ENCODE data around the gene GON7. TPM values are rescaled to one million over a fixed set of nuclear protein-coding genes. Genes with fewer than 3 reads are reported as not detected.

GON7 gene
- total and polyA plus RNA-seq, 8 donors: 4.6 to 14.9 (median 6.2) TPM

GRCh38 chr14:93186466-93186865, 20.4 kb downstream of the GON7 start:
- Histone ChIP-seq H3K36me3 (no peaks in the 10 kb centered on the region), H3K27me3 (no peaks in the 10 kb centered on the region), H3K27ac (no peak overlapping the region), H3K4me1 (peaks cover 0 to 24% (median 10%) of the 10 kb centered on the region in 3 donors), H3K4me3 (no peak overlapping the region), H3K9me3 (no peaks in the 10 kb centered on the region)
- intact Hi-C loops (cut with DNase I): no loop called here
- TF ChIP-seq, protein P1, sequence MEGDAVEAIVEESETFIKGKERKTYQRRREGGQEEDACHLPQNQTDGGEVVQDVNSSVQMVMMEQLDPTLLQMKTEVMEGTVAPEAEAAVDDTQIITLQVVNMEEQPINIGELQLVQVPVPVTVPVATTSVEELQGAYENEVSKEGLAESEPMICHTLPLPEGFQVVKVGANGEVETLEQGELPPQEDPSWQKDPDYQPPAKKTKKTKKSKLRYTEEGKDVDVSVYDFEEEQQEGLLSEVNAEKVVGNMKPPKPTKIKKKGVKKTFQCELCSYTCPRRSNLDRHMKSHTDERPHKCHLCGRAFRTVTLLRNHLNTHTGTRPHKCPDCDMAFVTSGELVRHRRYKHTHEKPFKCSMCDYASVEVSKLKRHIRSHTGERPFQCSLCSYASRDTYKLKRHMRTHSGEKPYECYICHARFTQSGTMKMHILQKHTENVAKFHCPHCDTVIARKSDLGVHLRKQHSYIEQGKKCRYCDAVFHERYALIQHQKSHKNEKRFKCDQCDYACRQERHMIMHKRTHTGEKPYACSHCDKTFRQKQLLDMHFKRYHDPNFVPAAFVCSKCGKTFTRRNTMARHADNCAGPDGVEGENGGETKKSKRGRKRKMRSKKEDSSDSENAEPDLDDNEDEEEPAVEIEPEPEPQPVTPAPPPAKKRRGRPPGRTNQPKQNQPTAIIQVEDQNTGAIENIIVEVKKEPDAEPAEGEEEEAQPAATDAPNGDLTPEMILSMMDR (IDR thresholded peaks at IDR 0.05): no peak
- no peak for ATAC-seq
- 65 to 79% methylated on average over 6 of the region's 6 CpGs for WGBS, 2 donors
- DNase-seq: no peak
- no peak for FAIRE-seq

- Histone ChIP-seq H3K27ac (peak overlapping the region; percentile 90 to 95 (median 92)), H3K36me3 (no peaks in the 10 kb centered on the region), H3K4me3 (peak overlapping the region; percentile 75 to 97 (median 95)), H3K9me3 (no peaks in the 10 kb centered on the region), H3K4me1 (peaks cover 0 to 24% (median 10%) of the 10 kb centered on the region in 3 donors), H3K27me3 (no peaks in the 10 kb centered on the region)
- DNase-seq: no peak
- FAIRE-seq: no peak
- TF ChIP-seq, protein P1 (IDR thresholded peaks at IDR 0.05): no peak
- no peak for ATAC-seq
- WGBS, 2 donors: 0% methylated on average over 10 of the region's 10 CpGs
- intact Hi-C loops (cut with DNase I): no loop called here
Measured at GRCh38 chr14:93185349-93185720, 21.5 kb downstream of the GON7 start.

DNA sequence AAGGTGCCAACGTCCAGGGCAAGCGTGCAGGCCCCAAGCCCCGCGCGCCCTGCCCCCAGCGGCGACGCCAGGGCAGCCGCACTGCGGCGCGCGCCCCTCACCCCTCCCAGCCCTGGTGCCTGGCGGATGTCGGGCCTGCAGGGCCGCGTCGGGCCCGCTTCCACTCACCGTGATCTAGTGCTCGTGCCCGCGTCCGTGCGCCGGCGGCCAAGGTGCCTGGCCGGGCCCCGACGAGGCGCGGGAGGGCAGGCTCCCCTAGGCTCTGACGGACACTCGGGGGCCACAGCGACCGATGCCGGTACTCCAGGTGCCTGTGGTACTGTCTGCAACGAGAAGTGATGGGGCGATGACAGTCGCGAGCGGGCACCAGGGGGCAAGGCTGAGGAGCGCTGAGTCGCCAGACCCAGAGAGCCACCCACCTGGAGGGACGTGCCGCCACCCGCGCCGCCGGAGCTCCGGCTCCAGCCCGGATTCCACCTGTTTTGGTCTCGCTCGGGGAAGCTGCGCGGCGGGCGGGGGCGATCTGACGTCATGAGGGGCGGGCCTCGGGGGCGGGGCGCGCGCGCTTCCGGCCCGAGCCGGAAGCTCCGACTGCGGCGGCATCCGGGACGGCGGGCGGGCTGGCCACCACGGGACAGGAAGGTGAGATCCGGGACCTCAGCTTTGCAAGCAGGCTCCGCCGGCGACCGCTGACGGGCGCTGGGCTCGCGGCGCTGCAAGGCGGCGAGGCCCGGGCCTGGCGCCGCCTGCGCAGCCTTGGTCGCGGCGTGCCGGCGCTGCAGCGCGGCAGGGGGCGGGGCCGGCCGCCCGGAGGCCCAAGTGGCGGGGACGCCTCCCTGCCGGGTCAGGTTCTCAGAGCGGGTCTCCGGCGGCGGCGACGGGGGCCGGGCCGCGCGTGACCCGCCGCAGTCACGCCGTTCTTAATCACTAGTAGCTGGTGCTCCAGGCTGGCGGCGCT, 22.2 kb downstream of the GON7 start, which contains the start of the genes LYSET and MOAP1:
Gene LYSET, plus strand, starts transcription at position 927 of the 958 bp plus-strand sequence. CDS start 89 bp downstream, outside the sequence.
Gene MOAP1, minus strand, starts transcription at position 507 of the 958 bp plus-strand sequence. CDS start 655 bp downstream, outside the sequence.
- intact Hi-C loops (cut with DNase I): no loop called here
- H3K27ac ChIP-seq: peak within 1 kb of the TSS; percentile 90 to 95 (median 92)
- H3K36me3 ChIP-seq: no peaks in the 10 kb centered on the region
- peak within 1 kb of the TSS; percentile 75 to 97 (median 95) for H3K4me3 ChIP-seq
- H3K9me3 ChIP-seq: no peaks in the 10 kb centered on the region
- FAIRE-seq: no peak
- TF ChIP-seq, protein P1 (IDR thresholded peaks at IDR 0.05): peak in 1 of 4 donors; percentile 23
- peak; percentile 86 to 95 (median 90) for DNase-seq
- peak; percentile 93 to 97 (median 94) for ATAC-seq
- WGBS, 2 donors: 0 to 1% methylated on average over 88 to 124 of the region's 124 CpGs
- peaks cover 0 to 24% (median 10%) of the 10 kb centered on the region in 3 donors for H3K4me1 ChIP-seq
- H3K27me3 ChIP-seq: no peaks in the 10 kb centered on the region

- Histone ChIP-seq H3K4me1 (peaks cover 0 to 24% (median 10%) of the 10 kb centered on the region in 3 donors), H3K4me3 (peak overlapping the region; percentile 75 to 97 (median 95)), H3K27ac (peak overlapping the region in 3 of 4 donors; percentile 91 to 95 (median 93)), H3K36me3 (no peaks in the 10 kb centered on the region), H3K27me3 (no peaks in the 10 kb centered on the region), H3K9me3 (no peaks in the 10 kb centered on the region)
- 28 to 36% methylated on average over 17 of the region's 17 CpGs for WGBS, 2 donors
- intact Hi-C loops (cut with DNase I): no loop called here
- DNase-seq (no peak), FAIRE-seq (no peak), ATAC-seq (no peak)
- TF ChIP-seq, protein P1 (IDR thresholded peaks at IDR 0.05): no peak
Measured at GRCh38 chr14:93183596-93184317, 23.1 kb downstream of the GON7 start.
